ENCODE measurements around the gene SACM1L.

Gene SACM1L

DNA sequence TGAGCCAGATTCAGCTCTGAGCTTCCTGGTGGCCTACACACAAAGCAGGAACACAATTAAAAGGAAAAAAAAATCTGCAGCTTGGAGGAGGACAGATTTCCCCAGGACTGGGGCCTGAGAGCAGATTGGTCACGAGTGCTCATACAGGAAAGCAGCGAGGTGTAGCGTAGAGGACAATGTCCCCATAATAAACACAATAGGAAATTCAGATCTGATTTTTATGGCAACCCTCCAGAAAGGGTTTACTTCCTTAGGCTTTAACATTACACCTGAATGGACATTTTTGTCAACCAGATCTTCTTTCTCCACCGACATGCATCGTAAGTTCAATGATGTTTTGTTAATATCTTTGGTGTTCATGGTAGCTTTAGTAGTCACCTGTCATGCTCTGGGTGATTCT, 83.9 kb downstream of the SACM1L start:
- TF ChIP-seq, protein P1, sequence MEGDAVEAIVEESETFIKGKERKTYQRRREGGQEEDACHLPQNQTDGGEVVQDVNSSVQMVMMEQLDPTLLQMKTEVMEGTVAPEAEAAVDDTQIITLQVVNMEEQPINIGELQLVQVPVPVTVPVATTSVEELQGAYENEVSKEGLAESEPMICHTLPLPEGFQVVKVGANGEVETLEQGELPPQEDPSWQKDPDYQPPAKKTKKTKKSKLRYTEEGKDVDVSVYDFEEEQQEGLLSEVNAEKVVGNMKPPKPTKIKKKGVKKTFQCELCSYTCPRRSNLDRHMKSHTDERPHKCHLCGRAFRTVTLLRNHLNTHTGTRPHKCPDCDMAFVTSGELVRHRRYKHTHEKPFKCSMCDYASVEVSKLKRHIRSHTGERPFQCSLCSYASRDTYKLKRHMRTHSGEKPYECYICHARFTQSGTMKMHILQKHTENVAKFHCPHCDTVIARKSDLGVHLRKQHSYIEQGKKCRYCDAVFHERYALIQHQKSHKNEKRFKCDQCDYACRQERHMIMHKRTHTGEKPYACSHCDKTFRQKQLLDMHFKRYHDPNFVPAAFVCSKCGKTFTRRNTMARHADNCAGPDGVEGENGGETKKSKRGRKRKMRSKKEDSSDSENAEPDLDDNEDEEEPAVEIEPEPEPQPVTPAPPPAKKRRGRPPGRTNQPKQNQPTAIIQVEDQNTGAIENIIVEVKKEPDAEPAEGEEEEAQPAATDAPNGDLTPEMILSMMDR (conservative IDR thresholded peaks at IDR 0.05; ENCODE audit: control insufficient read depth, insufficient read depth, low read depth, low read length), result no peak
- no peak overlapping the region for H3K4me3 ChIP-seq (ENCODE audit: control insufficient read depth, low read depth, low read length)
- DNase-seq (ENCODE audit: low read depth), result no peak

DNA sequence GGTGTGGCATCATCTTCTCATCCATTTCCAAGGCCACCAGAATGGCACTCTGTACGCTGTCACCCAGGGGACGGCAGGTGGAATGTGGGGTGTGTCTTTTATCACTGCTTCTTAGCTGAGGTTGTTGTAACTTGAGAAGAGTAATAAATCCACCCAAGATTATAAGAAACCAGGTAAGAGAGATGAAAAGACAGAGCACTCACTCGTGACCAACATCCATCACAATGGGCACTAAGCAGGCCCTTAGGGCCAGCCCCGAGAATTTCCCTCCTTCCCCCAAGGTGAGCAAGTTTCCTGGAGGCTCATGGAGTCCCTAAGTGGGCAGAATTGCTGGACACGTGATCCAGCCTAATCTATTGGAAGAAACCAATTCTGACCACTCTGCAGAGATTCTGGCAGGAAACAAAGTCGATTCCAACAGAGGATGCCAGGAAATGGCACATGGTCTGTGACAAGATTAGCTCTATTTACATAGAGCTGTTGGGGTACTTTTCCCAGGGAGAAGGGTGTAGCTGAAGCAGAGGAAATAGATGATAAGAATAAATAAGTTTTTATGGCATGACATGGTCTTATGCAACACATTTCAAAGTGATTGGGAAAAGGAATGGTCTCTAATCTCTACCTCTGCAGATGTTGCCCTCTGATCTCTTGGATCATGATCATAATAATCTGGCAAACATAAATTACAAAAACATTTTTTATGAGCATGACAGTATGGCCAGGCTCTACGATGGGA, 84.7 kb downstream of the SACM1L start:
- TF ChIP-seq, protein P1 (conservative IDR thresholded peaks at IDR 0.05; ENCODE audit: control insufficient read depth, insufficient read depth, low read depth, low read length), result no peak
- no peak for DNase-seq (ENCODE audit: low read depth)

DNA sequence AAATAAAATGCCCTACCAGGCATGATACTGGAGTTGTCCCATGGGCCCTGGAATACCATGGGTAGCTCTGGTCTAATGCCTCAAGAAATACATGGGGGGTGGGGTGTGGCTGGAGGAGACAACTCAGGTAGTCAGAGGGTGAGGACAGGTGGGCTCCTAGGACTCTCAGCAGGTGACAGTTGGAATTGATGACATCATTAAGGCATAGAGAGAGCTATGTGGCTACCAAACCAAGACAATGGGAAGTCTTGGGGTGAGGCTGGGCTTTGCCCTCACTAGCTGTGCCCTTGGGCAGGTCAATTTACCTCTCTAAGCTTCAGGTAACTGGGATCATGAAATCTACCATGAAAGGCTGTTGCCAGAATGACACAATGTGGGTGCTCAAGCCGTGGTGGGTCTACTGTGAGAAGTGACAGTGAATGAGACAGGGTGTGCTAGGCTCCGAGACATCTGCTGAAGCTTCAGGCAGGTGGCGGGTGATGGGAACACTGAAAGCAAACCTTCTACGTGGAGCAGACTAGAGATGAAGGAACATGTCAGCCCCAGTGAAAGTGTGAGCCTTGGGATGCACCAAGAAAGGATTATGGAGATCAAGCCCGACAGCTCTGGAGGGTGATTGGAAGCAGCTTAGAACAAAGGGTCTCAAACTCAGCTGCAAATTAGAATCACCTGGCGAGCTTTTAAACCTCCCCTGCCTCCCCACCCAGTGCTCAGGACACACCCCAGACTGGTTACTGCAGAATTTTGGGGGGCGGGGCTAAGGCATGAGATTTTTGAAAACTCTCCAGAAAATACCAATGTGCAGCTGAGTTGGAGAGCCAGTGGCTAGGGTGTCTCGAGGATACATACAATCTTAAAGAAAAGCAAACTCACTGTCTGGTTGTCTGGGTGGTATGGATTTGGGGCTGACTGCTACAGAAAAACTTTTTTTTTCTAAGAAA, 85.7 kb downstream of the SACM1L start:
- no peak for DNase-seq (ENCODE audit: low read depth)
- TF ChIP-seq, protein P1 (conservative IDR thresholded peaks at IDR 0.05; ENCODE audit: control insufficient read depth, insufficient read depth, low read depth, low read length), result no peak
- H3K4me3 ChIP-seq (ENCODE audit: control insufficient read depth, low read depth, low read length), result no peak overlapping the region

More for the DNA sequence above, 84.7 kb downstream of the SACM1L start:
- H3K4me3 ChIP-seq (ENCODE audit: control insufficient read depth, low read depth, low read length), result no peak overlapping the region

DNA sequence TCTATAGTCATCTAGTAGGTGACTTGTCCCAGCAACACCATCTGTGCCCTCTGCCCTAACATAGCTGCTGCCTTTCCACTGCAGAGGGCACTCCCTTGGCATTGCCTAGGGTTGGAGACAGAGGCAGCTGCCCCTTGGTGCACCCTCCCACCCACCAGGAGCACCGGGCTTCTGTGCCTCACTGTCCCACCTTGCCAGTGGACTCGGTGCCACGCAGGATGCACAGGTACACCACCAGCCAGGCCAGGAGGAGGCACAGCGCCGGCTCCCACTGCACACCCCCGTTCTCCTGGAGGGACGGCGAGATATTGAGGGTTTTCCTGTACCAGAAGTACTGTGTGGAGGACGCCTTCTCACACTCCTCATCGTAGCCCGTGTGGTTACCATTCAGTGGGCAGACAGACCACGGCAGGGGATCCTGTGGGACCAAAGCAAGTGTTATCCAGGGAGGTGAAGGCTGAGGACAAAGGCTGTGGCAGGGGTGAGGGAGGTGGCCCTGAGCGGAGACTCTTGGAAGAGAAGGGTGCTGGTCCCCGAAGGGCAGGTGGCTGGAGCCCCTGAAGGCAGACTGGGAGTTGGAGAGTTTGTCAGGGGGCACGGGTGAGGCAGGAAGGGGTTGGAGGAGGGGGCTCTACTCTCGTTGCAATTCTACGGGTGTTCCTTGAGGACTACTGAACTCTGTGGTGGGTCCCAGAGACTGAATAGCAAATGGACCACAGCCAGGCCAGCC, 86.5 kb downstream of the SACM1L start:
- TF ChIP-seq, protein P1 (conservative IDR thresholded peaks at IDR 0.05; ENCODE audit: control insufficient read depth, insufficient read depth, low read depth, low read length), result no peak
- DNase-seq (ENCODE audit: low read depth), result no peak
- H3K4me3 ChIP-seq (ENCODE audit: control insufficient read depth, low read depth, low read length), result no peak overlapping the region

DNA sequence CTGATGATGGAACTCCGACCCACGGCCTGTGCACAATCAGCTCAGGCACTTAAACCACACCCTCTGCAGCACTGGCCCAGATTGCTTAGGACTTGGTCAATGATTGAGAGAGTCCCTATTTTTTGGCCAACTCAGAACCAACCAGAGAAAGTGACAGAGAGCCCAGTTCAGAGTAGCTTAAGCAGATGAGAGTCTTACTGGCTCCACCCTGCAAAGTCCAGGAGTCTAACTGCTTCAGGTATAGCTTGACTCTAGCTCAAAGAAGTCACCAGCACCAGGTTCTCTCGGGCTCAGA, 87.1 kb downstream of the SACM1L start:
- H3K4me3 ChIP-seq (ENCODE audit: control insufficient read depth, low read depth, low read length), result no peak overlapping the region
- no peak for DNase-seq (ENCODE audit: low read depth)
- TF ChIP-seq, protein P1 (conservative IDR thresholded peaks at IDR 0.05; ENCODE audit: control insufficient read depth, insufficient read depth, low read depth, low read length), result no peak

DNA sequence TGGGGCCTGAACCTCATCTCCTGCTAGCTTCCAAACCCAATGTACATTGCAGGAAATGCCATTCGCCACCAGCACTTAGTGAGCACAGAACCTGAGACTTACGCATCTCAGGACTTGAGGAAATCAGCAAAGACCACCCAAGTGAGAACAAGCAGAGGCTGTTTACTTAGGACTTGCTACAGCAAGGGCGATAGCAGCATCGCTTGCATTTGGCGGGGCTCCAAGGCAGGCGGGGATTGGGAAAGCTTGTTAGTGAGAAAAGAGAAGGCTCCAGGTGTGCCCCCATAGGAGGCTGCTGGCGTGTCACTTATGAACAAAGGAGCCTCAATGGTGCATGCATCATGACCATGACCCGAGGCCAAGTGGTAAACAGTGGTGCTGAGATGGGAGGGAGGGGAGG, 87.4 kb downstream of the SACM1L start:
- no peak for DNase-seq (ENCODE audit: low read depth)
- no peak overlapping the region for H3K4me3 ChIP-seq (ENCODE audit: control insufficient read depth, low read depth, low read length)
- TF ChIP-seq, protein P1 (conservative IDR thresholded peaks at IDR 0.05; ENCODE audit: control insufficient read depth, insufficient read depth, low read depth, low read length), result no peak

All from fibroblast of mammary gland (primary cell).